Measurements from ENCODE around the gene FAM222B. TPM values are rescaled to one million over a fixed set of nuclear protein-coding genes. Genes with fewer than 3 reads are reported as not detected.

The FAM222B gene
- total RNA-seq, 1 donor from 2014 or later = 24.3 TPM

DNA sequence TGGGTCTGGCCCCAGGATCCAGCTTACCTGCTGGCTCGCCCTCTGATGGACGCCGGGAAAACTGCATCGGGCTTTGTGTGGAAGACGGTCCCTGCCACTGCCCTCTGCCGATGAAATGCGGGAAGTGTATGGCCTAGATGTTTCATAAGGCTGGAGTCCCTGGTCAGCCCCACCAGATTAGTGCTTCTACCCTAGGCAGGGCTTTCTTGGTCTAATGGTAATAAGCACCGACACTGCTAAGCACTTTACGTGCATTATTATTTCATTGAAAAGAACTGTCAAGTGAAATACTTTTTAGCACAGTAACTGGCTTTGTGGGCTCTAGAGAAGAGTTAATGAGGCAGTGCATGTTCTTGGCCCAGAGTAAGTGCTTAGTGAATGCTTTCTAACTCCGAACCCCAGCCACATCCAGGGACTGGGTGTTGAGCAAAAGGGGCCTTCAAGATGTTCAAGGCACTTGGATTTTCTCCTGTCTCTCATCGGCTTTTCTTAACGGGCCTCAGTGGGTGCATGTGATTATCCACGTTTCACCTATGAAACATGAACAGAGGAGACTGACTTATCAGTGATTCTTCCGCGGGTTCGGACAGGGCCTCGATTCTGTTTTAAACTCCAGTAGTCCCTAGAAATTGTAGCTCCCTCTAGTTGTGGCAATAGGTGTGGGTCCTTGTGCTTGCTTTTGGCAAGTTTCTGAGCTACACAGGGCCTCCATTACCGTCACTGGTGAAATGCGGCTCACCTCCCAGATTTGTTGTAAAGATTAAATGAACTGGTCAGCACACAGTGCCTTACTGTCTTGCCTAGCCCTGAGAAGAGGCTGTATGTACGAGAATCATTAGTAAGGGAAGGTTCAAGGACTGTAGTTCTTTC, 92.2 kb downstream of the FAM222B start:
- DNase-seq (ENCODE audit: low read depth) = no peak
- H3K36me3 ChIP-seq (ENCODE audit: control insufficient read depth, insufficient read depth, low read length) = peaks cover 9% of the 10 kb centered on the region
- H3K27me3 ChIP-seq (ENCODE audit: control insufficient read depth, insufficient read depth, low read length) = no peaks in the 10 kb centered on the region
- TF ChIP-seq, protein P1, sequence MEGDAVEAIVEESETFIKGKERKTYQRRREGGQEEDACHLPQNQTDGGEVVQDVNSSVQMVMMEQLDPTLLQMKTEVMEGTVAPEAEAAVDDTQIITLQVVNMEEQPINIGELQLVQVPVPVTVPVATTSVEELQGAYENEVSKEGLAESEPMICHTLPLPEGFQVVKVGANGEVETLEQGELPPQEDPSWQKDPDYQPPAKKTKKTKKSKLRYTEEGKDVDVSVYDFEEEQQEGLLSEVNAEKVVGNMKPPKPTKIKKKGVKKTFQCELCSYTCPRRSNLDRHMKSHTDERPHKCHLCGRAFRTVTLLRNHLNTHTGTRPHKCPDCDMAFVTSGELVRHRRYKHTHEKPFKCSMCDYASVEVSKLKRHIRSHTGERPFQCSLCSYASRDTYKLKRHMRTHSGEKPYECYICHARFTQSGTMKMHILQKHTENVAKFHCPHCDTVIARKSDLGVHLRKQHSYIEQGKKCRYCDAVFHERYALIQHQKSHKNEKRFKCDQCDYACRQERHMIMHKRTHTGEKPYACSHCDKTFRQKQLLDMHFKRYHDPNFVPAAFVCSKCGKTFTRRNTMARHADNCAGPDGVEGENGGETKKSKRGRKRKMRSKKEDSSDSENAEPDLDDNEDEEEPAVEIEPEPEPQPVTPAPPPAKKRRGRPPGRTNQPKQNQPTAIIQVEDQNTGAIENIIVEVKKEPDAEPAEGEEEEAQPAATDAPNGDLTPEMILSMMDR (IDR thresholded peaks at IDR 0.05; ENCODE audit: insufficient read depth, low read length, poor library complexity, severe bottlenecking) = peak; percentile 100
- H3K4me3 ChIP-seq (ENCODE audit: low read depth, low read length) = no peak overlapping the region

- Histone ChIP-seq H3K4me3 (ENCODE audit: low read depth, low read length) (no peak overlapping the region), H3K36me3 (ENCODE audit: control insufficient read depth, insufficient read depth, low read length) (peaks cover 9% of the 10 kb centered on the region), H3K27me3 (ENCODE audit: control insufficient read depth, insufficient read depth, low read length) (no peaks in the 10 kb centered on the region)
- DNase-seq (ENCODE audit: low read depth) = no peak
- TF ChIP-seq, protein P1 (IDR thresholded peaks at IDR 0.05; ENCODE audit: insufficient read depth, low read length, poor library complexity, severe bottlenecking) = no peak
Measured at GRCh38 chr17:28749516-28750177, 92.9 kb downstream of the FAM222B start.

DNA sequence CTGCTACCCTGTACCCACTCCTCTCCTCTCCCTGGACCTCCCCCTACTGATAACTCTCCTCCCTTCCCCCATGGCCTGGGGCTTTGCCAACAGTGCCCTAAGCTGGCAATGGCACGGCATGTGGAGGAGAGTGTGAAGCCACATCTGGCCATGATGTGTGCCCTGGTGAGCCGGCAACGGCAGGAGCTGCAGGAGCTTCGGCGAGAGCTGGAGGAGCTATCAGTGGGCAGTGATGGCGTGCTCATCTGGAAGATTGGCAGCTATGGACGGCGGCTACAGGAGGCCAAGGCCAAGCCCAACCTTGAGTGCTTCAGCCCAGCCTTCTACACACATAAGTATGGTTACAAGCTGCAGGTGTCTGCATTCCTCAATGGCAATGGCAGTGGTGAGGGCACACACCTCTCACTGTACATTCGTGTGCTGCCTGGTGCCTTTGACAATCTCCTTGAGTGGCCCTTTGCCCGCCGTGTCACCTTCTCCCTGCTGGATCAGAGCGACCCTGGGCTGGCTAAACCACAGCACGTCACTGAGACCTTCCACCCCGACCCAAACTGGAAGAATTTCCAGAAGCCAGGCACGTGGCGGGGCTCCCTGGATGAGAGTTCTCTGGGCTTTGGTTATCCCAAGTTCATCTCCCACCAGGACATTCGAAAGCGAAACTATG, 93.6 kb downstream of the FAM222B start:
- TF ChIP-seq, protein P1 (IDR thresholded peaks at IDR 0.05; ENCODE audit: insufficient read depth, low read length, poor library complexity, severe bottlenecking) = no peak
- no peaks in the 10 kb centered on the region for H3K27me3 ChIP-seq (ENCODE audit: control insufficient read depth, insufficient read depth, low read length)
- H3K4me3 ChIP-seq (ENCODE audit: low read depth, low read length) = no peak overlapping the region
- peaks cover 9% of the 10 kb centered on the region for H3K36me3 ChIP-seq (ENCODE audit: control insufficient read depth, insufficient read depth, low read length)
- DNase-seq (ENCODE audit: low read depth) = no peak

- Histone ChIP-seq H3K36me3 (ENCODE audit: control insufficient read depth, insufficient read depth, low read length) (peaks cover 9% of the 10 kb centered on the region), H3K27me3 (ENCODE audit: control insufficient read depth, insufficient read depth, low read length) (no peaks in the 10 kb centered on the region), H3K4me3 (ENCODE audit: low read depth, low read length) (no peak overlapping the region)
- DNase-seq (ENCODE audit: low read depth) = no peak
- TF ChIP-seq, protein P1 (IDR thresholded peaks at IDR 0.05; ENCODE audit: insufficient read depth, low read length, poor library complexity, severe bottlenecking) = no peak
Measured at GRCh38 chr17:28747801-28748750, 94.5 kb downstream of the FAM222B start.

DNA sequence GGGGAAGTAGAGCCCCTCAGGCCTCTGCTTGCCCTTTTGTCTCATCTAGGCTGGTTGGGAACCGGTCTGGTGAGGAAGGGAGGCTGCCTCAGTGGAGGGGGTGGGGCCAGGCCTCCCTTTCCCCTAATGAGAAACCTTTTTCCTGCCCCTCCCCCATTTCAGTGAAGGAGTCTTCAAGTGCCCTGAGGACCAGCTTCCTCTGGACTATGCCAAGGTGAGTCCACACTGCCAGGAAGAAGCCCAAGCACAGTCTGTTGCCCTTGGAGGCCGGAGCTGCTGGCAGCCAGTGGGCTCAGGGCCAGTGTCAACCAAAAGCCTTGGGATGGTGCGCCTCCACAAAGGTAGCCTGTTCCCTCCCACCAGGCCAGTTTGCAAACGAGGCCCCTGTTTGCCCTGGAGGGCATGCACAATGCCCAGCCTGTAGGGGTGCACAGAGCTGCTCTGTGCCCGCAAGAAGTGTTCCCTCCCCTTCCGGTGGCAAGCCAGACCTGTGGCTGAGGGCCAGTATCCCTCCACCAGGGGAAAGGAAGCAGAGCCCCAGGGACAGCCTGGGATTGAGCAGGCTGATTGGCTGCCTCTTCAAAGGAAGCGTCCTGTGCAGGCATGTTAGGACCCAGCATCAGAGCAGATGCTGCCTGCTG, 95.4 kb downstream of the FAM222B start:
- Histone ChIP-seq H3K4me3 (ENCODE audit: low read depth, low read length) (no peak overlapping the region), H3K27me3 (ENCODE audit: control insufficient read depth, insufficient read depth, low read length) (no peaks in the 10 kb centered on the region), H3K36me3 (ENCODE audit: control insufficient read depth, insufficient read depth, low read length) (peaks cover 9% of the 10 kb centered on the region)
- DNase-seq (ENCODE audit: low read depth) = no peak
- TF ChIP-seq, protein P1 (IDR thresholded peaks at IDR 0.05; ENCODE audit: insufficient read depth, low read length, poor library complexity, severe bottlenecking) = no peak
